GM19455 (cell line): Measurements from ENCODE around the gene FAM174C.
"Not testable (repeated sequence)": the region's sequence is repeated elsewhere in the genome, so short reads cannot be mapped to it uniquely, and the experiment has no call there.

ENCODE experiments used
- ATAC-seq: cut with Tn5 transposase; IDR thresholded peaks from one replicate; pipeline ENCODE4 v1.9.1; 2021; ENCODE audit not compliant: unreplicated experiment

Gene FAM174C

DNA sequence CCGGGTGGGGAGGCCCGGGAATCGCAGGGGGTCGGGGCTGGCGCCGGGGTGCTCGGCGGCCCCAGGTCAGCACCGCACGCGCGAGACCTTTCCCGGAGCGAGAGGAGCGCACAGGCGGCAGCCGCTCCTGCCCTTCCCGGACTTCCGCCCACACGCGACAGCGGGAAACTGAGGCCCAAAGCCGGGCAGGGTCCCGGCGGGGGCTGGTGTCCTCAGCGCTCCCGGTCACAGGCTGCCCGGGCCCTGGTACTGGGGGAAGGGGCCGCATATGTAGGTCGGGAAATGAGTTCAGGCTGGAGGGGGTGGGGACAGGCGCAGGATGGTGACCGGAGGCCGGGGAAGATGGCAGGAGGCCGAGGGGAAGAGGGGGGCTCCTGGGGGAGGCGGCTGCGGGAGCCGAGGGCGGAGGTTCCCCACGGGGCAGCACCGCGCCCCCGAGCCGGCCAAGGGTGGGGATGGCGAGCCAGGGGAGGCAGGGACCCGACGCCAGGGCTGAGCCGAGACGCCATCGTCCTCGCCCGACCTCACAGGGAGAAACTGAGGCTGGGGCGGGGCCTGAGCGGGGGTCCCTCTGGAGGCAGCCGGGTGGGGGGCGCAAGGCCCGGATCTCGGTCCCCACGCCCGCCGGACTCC, 38.2 kb upstream of the FAM174C start:
- ATAC-seq: no peak

DNA sequence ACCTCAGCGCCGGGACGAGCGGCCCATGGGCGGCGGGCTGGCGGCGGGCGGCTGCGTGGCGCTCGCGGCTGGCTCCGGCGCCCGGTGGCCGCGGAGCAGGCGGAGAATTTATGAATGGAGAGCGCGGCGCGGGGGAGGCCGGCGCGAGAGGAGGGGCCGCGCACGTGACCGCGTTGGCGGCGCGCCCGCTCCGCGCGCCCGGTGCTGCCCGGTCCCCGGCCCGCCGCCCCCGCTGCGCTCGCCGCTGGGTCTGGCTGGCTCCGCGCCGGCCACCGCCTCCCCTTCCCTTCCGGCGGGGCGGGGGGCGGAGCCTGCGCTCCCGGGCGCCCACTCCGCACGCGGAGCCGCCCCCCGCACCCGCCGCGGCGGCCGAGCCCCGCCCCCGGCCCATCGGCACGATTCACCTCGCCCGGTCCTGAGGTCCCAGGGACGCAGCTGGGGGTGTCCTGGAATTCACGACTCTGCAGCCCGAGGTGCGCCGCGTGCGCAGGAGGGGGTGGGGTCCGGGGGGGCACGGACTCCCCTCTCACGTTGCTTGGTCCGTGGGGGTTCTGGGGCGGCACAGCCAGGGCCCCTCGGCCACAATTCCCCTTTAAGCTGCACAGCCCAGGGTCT, 37.5 kb upstream of the FAM174C start, which contains the start of gene CBARP:
Gene CBARP (minus strand): TSS at position 252 of the 615 bp plus-strand sequence. CDS start 1,905 bp downstream, outside the sequence.
- ATAC-seq: no peak

DNA sequence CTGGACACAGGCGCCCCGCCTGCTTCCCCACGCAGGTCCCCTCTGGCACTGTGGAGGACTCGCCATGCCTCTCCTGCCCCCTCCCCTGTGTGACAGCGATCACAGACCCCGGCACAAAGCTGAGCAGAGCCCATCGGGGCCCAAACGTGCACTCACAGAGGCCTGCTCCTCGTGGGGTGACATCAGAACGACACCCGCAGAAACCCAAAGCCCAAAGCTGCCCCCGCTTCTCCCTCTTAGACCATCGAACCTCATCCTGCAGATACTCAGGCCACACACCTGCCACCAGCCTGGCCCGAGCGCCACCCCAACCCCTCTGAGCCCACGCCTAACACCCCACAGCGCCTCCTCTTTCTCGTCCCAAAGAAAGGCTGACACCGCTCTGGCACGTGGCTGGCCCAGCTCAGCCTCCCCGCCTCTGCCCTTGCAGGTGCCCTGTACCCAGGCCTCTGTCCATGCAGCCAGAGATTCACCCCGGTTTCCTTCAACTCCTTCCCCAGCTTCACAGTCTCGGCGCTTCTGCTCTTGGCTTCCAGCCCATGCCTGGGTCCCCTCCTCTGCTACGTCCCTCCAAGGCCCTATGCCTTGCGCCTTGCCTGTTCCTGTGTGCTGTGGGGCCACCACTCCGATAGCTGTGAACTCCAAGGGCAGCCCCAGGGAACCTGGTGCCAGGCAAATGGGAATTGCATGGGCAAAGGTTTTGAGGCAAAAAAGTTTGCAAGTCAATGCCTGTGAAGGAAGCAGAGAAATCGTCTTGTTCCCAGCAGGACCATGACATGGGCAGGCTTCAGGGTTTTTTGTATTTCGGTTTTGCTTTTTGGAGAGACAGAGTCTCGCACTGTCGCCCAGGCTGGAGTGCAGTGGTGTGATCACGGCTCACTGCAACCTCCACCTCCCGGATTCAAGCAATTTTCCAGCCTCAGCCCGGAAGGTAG, 36.7 kb upstream of the FAM174C start:
- no peak for ATAC-seq

DNA sequence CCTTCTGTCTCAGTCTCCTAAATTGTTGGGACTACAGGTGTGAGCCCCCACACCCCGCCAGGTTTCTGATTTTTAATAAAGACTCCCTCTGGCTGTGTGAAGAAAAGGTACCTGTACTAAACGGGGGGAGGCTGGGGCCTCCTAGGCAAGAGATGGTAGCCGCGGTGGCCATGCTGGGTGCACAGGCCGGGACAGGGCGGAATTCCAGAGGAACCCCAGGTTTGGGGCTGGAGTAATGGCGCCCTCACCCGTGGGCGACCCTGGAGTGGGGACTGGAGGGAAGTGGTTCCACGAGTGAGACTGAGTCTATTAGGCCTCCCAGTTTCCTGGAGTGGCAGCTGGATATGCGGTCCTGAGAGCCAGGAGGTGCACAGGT, 35.9 kb upstream of the FAM174C start:
- ATAC-seq: no peak

DNA sequence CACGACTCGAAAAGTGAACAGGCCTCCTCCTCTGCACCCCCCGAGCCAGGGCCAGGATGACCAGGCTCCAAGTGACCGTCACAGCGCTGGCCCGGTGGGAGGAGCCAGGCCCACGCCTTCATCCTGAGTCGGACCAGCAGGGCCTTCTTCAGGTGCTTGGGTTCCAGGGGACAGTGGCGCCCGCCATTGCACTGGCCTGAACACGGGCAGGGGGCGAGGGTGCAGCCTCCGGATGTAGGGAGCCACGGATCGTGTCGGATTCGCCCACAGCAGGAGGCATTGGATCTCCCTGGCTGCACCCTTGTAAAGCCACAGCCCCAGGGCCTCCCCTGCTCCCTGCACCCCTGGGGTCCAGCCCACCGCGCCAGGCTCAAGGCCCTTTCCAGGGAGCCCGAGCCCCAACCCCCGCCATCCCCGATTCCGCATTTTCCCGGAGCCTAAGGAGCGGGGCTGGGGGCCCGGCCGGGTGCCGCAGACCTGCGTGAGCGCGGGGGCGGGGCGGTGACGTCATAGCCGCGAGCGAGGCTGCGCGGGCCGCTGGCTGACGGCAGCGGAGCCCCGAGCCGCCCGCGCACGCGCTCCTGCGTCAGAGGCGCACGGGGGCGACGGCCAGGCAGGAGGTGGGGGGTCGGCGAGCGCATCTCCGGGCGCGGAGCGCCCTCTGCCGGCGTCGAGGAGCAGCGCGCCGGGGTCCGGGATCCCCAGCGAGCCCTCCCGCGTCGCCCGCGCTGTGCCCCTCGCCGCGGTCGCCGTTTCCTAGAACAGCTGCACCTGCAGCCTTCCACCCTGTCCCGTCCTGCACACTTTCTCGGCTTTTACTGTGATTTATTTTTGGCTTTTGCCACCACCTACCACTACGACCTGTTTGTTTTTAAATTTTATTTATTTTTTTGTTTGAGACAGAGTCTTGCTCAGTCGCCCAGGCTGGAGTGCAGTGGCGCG, 35.3 kb upstream of the FAM174C start:
- no peak for ATAC-seq

DNA sequence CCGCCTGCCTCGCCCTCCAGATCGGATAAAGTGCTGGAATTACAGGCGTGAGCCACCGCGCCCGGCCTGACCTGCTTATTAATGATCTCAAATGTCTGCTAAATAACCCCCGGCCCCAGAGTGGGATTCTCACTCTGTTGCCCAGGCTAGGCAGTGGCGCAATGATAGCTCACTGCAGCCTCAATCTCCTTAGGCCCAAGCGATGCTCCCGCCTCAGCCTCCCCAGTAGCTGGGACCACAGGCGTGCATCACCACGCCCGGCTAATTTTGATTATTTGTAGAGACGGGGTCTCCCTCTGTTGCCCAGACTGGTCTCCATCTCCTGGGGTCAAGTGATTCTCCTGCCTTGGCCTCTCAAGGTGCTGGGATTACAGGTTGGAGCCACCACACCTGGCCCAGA, 34.4 kb upstream of the FAM174C start:
- ATAC-seq: no peak

DNA sequence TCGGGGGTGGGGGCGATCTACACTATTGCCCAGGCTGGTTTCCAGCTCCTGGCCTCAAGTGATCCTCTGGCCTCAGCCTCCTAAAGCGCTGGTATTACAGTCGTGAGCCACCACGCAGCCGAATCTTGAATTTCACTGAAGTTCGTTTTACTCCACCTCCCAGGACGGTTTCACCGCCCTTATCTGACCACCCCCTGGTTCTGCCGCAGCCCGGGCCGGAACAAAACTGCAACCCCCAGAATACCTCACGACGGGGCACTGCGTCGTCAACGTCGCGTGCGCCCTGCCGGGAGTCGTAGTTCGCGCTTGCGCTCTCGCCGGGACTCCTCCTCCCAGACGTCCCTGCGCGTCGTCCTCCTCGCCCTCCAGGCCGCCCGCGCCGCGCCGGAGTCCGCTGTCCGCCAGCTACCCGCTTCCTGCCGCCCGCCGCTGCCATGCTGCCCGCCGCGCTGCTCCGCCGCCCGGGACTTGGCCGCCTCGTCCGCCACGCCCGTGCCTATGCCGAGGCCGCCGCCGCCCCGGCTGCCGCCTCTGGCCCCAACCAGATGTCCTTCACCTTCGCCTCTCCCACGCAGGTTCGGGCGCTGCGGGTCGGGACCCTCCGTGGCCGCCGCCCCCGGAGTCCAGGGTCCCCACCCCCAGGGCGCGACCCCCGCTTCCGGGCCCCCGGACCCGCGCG, 33.8 kb upstream of the FAM174C start, which contains the start of gene ATP5F1D:
Gene ATP5F1D (plus strand): TSS at position 335 of the 679 bp plus-strand sequence. CDS start 100 bp downstream, at position 435.
- peak; percentile 49 for ATAC-seq

DNA sequence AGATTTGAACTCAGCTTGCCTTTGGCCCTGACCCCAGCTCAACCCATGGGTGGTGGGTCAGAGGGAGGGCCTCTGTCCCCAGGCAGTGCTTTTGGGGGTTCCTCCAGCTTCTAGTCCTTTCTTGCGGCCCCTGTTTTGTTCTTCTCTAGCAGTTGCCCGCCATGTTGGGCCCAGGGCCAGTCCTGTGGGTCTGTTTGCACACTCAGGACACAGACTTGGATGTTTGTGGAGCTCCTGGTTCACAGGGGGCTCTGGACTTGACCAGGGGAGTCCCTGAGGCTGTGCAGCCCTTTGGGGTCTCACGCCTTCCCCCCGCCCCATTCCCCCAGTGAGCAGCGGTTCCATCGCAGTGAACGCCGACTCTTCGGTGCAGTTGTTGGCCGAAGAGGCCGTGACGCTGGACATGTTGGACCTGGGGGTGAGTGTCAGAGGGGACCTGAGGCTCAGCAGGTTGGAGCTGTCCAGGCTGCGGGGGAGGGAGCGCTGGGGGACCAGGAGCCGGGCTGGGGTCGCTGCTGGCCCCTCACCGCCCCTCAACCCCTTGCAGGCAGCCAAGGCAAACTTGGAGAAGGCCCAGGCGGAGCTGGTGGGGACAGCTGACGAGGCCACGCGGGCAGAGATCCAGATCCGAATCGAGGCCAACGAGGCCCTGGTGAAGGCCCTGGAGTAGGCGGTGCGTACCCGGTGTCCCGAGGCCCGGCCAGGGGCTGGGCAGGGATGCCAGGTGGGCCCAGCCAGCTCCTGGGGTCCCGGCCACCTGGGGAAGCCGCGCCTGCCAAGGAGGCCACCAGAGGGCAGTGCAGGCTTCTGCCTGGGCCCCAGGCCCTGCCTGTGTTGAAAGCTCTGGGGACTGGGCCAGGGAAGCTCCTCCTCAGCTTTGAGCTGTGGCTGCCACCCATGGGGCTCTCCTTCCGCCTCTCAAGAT, 31.3 kb upstream of the FAM174C start:
- no peak for ATAC-seq

DNA sequence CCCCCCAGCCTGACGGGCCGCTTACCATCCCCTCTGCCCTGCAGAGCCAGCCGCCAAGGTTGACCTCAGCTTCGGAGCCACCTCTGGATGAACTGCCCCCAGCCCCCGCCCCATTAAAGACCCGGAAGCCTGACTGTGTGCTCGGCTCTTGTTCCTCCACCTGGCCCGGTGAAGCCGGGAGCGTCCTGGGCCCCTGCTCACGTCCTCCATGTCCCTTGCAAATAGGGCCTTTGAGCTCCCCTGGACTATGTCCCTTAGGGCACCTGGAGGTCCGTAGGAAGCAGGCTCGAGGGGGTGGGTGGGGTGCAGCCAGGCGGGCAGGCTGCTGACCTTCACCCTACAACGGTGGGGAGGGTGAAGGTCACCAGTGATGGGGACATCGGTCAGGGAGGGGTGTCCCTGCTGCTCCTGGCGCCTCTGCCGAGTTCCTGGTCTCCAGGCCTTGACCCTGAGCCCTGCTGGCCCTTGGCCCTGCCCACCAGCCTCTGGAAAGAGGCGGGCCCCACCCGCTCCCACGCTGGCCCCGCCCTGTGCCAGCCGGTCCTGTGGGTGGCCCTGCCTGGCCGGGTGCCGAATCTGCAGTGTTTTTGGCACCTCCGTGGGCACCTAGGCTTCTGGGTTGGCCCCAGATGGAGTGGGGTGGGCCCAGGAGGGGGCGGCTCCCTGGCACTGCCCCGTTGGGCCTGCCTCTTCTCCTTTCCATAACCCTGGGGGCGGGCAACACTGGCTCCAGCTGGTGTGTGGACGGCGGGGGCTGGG, 30.5 kb upstream of the FAM174C start:
- no peak for ATAC-seq

DNA sequence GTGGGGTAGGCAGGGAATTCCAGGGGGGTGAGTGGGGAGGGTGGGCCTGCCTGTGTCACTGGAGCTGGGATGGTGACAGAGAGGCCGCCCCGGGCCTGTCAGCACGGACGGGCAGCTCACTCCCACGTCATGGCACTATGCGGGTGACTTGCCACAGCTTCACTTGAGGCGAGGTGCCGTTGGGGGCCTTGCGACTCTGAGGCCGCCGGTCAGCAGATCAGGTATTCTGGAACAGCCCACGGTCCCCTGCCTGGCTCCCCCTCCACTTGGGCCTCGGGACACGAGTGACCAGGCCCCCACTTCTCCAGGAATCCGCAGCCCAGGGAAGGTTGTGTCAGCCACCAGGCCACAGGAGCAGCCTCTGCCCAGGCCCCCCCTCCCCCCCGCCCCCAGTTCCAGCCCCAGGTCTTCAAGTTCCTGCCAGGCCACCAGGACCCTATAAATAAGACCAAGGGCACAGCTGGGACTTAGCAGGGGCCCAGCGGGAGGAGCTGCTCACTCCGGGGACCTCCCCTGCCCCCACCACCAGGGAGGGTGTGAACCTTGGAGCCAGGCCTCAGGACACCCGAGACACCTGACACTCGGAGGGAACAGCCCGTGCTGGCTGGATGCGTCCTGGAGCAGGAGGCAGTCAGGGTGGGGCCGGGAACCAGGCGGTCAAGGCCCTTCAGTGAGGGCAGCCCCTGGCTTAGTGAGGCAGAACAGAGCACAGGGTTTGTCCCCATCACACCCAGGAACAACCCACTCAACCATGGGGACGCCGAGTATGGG, 29.7 kb upstream of the FAM174C start:
- ATAC-seq: no peak

DNA sequence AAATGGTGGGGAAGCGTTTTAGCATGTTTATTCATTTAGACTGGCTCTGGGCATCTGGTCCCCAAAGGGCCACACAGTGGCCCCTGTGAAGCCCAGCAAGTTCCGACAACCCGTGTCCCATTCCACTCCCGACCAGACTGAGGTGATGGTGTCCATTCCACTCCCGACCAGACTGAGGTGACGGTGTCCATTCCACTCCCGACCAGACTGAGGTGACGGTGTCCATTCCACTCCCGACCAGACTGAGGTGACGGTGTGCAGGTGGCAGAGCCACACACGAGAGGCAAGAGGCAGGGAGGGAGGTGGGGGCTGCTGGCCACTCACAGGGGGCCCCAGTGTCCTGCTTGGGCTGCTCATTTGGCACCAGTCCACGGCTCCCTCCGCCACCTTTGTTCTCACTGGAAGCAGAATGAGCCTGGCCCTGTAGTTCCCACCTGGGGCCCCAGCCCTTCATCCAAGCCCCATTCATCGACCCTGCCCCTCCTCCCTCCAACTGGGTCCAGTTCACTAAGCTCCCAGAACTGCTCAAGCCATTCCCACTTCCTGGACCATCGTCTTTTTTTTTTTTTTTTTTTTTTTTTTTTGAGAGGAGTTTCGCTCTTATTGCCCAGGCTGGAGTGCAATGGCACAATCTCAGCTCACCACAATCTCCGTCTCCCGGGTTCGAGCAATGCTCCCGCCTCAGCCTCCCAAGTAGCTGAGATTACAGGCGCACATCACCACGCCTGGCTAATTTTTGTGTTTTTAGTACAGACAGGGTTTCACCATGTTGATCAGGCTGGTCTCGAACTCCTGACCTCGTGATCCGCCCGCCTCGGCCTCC, 28.9 kb upstream of the FAM174C start:
- ATAC-seq: not testable (repeated sequence)

DNA sequence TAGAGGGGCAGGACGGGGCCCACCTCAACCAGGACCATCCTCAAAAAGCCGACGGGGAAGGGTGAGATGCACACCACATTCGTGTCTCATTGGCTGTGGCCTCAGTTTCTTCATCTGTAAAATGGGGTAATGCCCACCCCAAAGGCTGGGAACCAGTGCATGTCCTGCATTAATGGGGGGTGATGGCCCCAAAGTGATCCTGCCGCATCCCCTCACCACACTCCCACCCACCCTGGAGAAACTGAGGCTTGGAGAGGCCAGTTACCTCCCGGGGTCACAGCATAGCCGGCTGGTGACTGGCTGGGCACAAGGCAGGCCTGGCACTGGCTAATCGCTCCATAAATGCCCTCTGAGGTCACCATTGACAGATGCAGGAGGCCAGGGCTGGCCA, 27.6 kb upstream of the FAM174C start:
- ATAC-seq: no peak

DNA sequence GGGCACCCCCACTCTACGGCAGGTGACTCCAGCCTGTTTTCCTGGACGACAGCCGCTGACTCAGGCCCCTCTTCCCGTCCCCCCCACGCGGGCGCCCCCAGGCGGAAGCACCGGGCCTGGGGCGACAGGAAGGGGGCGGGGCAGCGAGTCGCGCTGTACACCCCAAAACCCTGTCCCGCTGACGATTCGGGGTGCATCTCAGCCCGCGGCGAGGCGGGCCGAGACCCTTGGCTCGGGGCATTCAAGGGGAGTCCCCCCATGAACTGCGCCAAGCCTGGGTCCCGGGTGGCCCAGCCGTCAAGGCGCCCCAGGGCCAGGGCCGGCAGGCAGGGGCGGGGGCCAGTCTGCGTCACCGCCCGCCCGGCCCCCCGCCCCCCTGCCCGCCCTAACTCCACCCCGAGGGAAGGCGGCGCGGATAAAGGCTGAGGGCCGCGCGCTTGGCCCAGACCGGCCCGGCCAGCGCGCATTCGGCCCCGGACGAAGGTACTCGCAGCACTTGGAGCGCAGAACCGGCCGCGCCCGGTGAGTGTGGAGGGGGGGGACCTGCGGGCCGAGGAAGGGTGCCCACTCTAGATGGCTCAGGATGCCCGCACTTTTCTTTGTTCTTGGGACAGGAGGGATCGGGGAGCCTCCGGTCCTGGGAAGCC, 27.1 kb upstream of the FAM174C start, which contains the start of gene MIDN:
Gene MIDN (plus strand): TSS at position 445 of the 647 bp plus-strand sequence. CDS start 1,714 bp downstream, outside the sequence.
- peak; percentile 15 for ATAC-seq

DNA sequence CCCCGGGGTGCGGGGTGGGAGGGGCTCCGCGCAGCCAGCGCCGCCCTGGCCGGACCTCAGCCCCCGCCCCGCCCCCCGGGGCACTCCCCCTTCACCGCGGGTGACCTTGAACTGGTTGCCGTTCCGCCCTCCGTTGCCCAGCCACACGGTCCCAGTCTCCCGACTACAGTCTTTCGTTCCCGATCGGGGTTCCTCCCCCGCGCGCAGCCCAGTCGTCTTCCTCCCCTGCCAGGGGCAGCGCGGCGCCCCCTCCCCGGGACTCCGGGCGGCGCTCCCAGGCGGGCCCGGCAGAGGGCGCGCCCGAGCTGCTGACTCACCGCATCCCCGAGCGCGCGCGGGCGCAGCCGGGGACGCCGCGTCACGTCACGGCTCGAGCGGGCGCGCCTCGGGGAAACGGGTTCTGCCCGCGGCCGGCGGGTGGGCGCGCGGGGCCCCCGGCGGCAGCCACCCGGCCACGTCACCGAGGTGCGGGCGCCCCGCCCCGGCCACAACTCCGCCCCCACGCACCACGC, 26.5 kb upstream of the FAM174C start:
- ATAC-seq: peak; percentile 29

DNA sequence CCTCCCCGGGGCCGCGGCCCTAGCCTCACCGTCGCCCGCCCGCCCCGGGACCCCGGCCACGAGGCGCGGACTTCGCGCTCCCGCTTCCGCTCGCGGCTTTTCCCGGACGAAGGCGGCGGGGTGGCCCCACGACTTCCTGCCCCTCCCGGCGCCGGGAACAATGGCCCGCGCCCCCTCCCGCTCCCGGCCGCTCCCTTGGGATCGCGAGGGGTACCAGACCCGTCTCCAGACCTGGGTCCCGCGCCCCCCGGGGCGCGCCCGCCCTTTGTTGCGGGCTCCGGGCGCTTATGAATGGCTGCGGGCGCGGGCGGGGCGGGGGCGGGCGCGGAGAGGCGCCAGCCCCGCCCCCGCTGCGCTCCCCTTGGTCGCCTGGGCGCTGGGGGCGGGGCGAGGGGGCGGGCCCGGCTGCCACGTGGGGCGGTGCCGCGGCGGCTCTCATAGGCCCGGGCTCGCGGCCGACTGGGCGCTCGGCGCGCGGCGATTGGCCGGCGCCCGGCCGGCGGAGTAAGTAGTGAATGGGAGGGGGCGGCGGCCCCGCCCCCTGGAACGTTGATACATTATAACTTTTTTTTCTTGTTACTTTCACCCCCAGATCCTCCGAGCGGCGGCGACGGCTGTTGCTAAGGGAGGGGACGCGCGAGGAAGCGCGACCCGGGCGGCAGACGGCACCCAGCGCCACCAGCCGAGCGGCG, 25.9 kb upstream of the FAM174C start:
- peak; percentile 40 for ATAC-seq
